HEK293 (cell line): ENCODE results near the gene SH3BP1.

Source experiments
- CTCF ChIA-PET: fragments of 350-600 bp; formaldehyde crosslinking; extraction: SDS; loops from one replicate; lab custom pipeline; 2021; ENCODE audit warnings: antibody characterized with exemption; lab: Yijun Ruan, JAX
- POLR2A ChIA-PET: fragments of 300-600 bp; formaldehyde crosslinking; extraction: SDS; loops from one replicate; lab custom pipeline; 2020; ENCODE audit warnings: antibody characterized with exemption, inconsistent platforms; lab: Yijun Ruan, JAX
- H3K27ac ChIP-seq: fragments of 200-500 bp; sonication (Bioruptor generic); 2 replicates; pipeline ENCODE4 v1.5.1; 2014; ENCODE audit warnings: low read depth, low read length, control low read depth, inconsistent platforms; ENCODE audit errors: extremely low read depth
- H3K36me3 ChIP-seq, 2 experiments: fragments of 200-500 bp in 1 of 2; sonication (Bioruptor generic) in 1 of 2; 1 replicate in 1 of 2; 2 replicates in 1 of 2; pipeline ENCODE4 v1.5.1; 2014 to 2017; ENCODE audit warnings: inconsistent platforms in 2 of 2, low read length in 2 of 2; ENCODE audit not compliant: control insufficient read depth in 2 of 2, insufficient read depth in 1 of 2
- H3K4me1 ChIP-seq: fragments of 200-500 bp; sonication (Bioruptor generic); 2 replicates; pipeline ENCODE4 v1.5.1; 2014; ENCODE audit warnings: mild to moderate bottlenecking, low read length, inconsistent platforms; ENCODE audit not compliant: control insufficient read depth, insufficient read depth
- H3K4me3 ChIP-seq: 2 replicates; pipeline ENCODE4 v1.5.1; 2011; ENCODE audit warnings: low read depth, mild to moderate bottlenecking, control low read depth, low read length, moderate library complexity
- H3K9me3 ChIP-seq: fragments of 200-500 bp; sonication (Bioruptor generic); 2 replicates; pipeline ENCODE4 v1.5.1; 2014; ENCODE audit warnings: low read depth, low read length, inconsistent platforms; ENCODE audit not compliant: control insufficient read depth, insufficient read depth
- PRDM4 ChIP-seq: fragments of 450-650 bp; formaldehyde crosslinking; IDR thresholded peaks from 2 replicates; pipeline ENCODE4 v1.5.1; 2017; ENCODE audit warnings: missing biosample characterization, missing genetic modification characterization
- SP2 ChIP-seq: fragments of 450-650 bp; formaldehyde crosslinking; IDR thresholded peaks from 2 replicates; pipeline ENCODE4 v1.5.1; 2016; ENCODE audit warnings: missing biosample characterization, missing genetic modification characterization
- SP7 ChIP-seq: fragments of 450-650 bp; formaldehyde crosslinking; IDR thresholded peaks from 2 replicates; pipeline ENCODE4 v1.5.1; 2016; ENCODE audit warnings: missing biosample characterization, missing genetic modification characterization
- ZBTB21 ChIP-seq: fragments of 450-650 bp; formaldehyde crosslinking; IDR thresholded peaks from 2 replicates; pipeline ENCODE4 v1.5.1; 2017; ENCODE audit warnings: missing biosample characterization, missing genetic modification characterization
- ZIC2 ChIP-seq: fragments of 450-650 bp; formaldehyde crosslinking; IDR thresholded peaks from 2 replicates; pipeline ENCODE4 v1.5.1; 2016; ENCODE audit warnings: missing biosample characterization, missing genetic modification characterization
- ZNF10 ChIP-seq: fragments of 450-650 bp; formaldehyde crosslinking; IDR thresholded peaks from 2 replicates; pipeline ENCODE4 v1.5.1; 2017; ENCODE audit warnings: missing biosample characterization, missing genetic modification characterization
- ZNF341 ChIP-seq: fragments of 450-650 bp; formaldehyde crosslinking; IDR thresholded peaks from 2 replicates; pipeline ENCODE4; 2016; ENCODE audit warnings: low read depth, missing biosample characterization, missing genetic modification characterization
- ZNF398 ChIP-seq: fragments of 450-650 bp; formaldehyde crosslinking; IDR thresholded peaks from 2 replicates; pipeline ENCODE4 v1.5.1; 2017; ENCODE audit warnings: missing biosample characterization, missing genetic modification characterization
- ZNF423 ChIP-seq: fragments of 450-650 bp; formaldehyde crosslinking; IDR thresholded peaks from 2 replicates; pipeline ENCODE4 v1.5.1; 2016; ENCODE audit warnings: missing biosample characterization, missing genetic modification characterization
- ZNF626 ChIP-seq: fragments of 450-650 bp; sonication (Bioruptor Pico); formaldehyde crosslinking; IDR thresholded peaks from 2 replicates; pipeline ENCODE4 v1.5.1; 2018; ENCODE audit warnings: missing biosample characterization, missing genetic modification characterization, inconsistent platforms
- ZNF677 ChIP-seq: fragments of 450-650 bp; IDR thresholded peaks from 2 replicates; pipeline ENCODE4 v1.5.0; 2018; ENCODE audit warnings: missing biosample characterization, mild to moderate bottlenecking, missing genetic modification characterization, moderate library complexity
- ZNF692 ChIP-seq: fragments of 450-650 bp; formaldehyde crosslinking; IDR thresholded peaks from 2 replicates; pipeline ENCODE4 v1.5.1; 2016; ENCODE audit warnings: missing biosample characterization, missing genetic modification characterization
- ZNF768 ChIP-seq: fragments of 450-650 bp; formaldehyde crosslinking; IDR thresholded peaks from 2 replicates; pipeline ENCODE4 v1.5.1; 2018; ENCODE audit warnings: missing biosample characterization, mild to moderate bottlenecking, missing genetic modification characterization
- TF ChIP-seq, protein P1 (sequence below): fragments of 450-650 bp; formaldehyde crosslinking; IDR thresholded peaks from 2 replicates; pipeline ENCODE4 v1.5.1; 2016; ENCODE audit warnings: missing biosample characterization, missing genetic modification characterization
- TF ChIP-seq, protein P2 (sequence below): fragments of 450-650 bp; formaldehyde crosslinking; IDR thresholded peaks from 2 replicates; pipeline ENCODE4 v1.5.1; 2017; ENCODE audit warnings: missing biosample characterization, missing genetic modification characterization
- TF ChIP-seq, protein P3 (sequence below): fragments of 450-650 bp; formaldehyde crosslinking; IDR thresholded peaks from 2 replicates; pipeline ENCODE4 v1.5.1; 2016; ENCODE audit warnings: missing biosample characterization, missing genetic modification characterization, borderline replicate concordance
- TF ChIP-seq, protein P4 (sequence below): fragments of 450-650 bp; formaldehyde crosslinking; IDR thresholded peaks from 2 replicates; pipeline ENCODE4 v1.5.1; 2016; ENCODE audit warnings: missing biosample characterization, missing genetic modification characterization

The SH3BP1 gene

GRCh38 chr22:37633625-37634416, 5.6 kb upstream of the SH3BP1 start:
- H3K4me3 ChIP-seq, result no peak overlapping the region
- POLR2A ChIA-PET, result interaction anchor here (0.8 to 11.0 kb wide), 6 partner anchors 9 to 121 kb away, joined by 3 to 80 read pairs (median 6); partner anchors contain the start of genes GGA1, LGALS1 and PDXP
- H3K9me3 ChIP-seq, result no peaks in the 10 kb centered on the region
- peaks cover 13% of the 10 kb centered on the region for H3K4me1 ChIP-seq
- CTCF ChIA-PET, result interaction anchor here (0.6 to 17.0 kb wide), 10 partner anchors 9 to 647 kb away, joined by 3 to 353 read pairs (median 4); partner anchors contain the start of genes LGALS1 and NOL12
- H3K36me3 ChIP-seq, result peaks cover 0 to 42% of the 10 kb centered on the region in 2 experiments; a peak in 1 of 3 replicates
- peak overlapping the region; percentile 7; the same call in 1 of the 2 replicates for H3K27ac ChIP-seq
- TF ChIP-seq ZNF423 (tag by site-specific recombination) (peak; percentile 84), ZNF10 (tag by site-specific recombination) (no peak), ZBTB21 (tag by site-specific recombination) (no peak), ZNF692 (tag by site-specific recombination) (peak; percentile 30; the same call in 1 of the 2 replicates), ZIC2 (tag by site-specific recombination) (peak; percentile 100), SP2 (tag by site-specific recombination) (peak; percentile 80), PRDM4 (tag by site-specific recombination) (no peak), SP7 (peak; percentile 48; the same call in 1 of the 2 replicates), ZNF398 (tag by site-specific recombination) (peak; percentile 62), ZNF626 (tag by site-specific recombination) (no peak), ZNF677 (no peak), ZNF768 (0 out of 2 replicates have a peak, but pooled peaks have one; percentile 10), ZNF341 (tag by site-specific recombination) (peak; percentile 60)
- TF ChIP-seq, protein P1, sequence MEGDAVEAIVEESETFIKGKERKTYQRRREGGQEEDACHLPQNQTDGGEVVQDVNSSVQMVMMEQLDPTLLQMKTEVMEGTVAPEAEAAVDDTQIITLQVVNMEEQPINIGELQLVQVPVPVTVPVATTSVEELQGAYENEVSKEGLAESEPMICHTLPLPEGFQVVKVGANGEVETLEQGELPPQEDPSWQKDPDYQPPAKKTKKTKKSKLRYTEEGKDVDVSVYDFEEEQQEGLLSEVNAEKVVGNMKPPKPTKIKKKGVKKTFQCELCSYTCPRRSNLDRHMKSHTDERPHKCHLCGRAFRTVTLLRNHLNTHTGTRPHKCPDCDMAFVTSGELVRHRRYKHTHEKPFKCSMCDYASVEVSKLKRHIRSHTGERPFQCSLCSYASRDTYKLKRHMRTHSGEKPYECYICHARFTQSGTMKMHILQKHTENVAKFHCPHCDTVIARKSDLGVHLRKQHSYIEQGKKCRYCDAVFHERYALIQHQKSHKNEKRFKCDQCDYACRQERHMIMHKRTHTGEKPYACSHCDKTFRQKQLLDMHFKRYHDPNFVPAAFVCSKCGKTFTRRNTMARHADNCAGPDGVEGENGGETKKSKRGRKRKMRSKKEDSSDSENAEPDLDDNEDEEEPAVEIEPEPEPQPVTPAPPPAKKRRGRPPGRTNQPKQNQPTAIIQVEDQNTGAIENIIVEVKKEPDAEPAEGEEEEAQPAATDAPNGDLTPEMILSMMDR (tag by site-specific recombination), result peak; percentile 61
- TF ChIP-seq, protein P2, sequence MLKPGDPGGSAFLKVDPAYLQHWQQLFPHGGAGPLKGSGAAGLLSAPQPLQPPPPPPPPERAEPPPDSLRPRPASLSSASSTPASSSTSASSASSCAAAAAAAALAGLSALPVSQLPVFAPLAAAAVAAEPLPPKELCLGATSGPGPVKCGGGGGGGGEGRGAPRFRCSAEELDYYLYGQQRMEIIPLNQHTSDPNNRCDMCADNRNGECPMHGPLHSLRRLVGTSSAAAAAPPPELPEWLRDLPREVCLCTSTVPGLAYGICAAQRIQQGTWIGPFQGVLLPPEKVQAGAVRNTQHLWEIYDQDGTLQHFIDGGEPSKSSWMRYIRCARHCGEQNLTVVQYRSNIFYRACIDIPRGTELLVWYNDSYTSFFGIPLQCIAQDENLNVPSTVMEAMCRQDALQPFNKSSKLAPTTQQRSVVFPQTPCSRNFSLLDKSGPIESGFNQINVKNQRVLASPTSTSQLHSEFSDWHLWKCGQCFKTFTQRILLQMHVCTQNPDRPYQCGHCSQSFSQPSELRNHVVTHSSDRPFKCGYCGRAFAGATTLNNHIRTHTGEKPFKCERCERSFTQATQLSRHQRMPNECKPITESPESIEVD, result no peak
- TF ChIP-seq, protein P3, sequence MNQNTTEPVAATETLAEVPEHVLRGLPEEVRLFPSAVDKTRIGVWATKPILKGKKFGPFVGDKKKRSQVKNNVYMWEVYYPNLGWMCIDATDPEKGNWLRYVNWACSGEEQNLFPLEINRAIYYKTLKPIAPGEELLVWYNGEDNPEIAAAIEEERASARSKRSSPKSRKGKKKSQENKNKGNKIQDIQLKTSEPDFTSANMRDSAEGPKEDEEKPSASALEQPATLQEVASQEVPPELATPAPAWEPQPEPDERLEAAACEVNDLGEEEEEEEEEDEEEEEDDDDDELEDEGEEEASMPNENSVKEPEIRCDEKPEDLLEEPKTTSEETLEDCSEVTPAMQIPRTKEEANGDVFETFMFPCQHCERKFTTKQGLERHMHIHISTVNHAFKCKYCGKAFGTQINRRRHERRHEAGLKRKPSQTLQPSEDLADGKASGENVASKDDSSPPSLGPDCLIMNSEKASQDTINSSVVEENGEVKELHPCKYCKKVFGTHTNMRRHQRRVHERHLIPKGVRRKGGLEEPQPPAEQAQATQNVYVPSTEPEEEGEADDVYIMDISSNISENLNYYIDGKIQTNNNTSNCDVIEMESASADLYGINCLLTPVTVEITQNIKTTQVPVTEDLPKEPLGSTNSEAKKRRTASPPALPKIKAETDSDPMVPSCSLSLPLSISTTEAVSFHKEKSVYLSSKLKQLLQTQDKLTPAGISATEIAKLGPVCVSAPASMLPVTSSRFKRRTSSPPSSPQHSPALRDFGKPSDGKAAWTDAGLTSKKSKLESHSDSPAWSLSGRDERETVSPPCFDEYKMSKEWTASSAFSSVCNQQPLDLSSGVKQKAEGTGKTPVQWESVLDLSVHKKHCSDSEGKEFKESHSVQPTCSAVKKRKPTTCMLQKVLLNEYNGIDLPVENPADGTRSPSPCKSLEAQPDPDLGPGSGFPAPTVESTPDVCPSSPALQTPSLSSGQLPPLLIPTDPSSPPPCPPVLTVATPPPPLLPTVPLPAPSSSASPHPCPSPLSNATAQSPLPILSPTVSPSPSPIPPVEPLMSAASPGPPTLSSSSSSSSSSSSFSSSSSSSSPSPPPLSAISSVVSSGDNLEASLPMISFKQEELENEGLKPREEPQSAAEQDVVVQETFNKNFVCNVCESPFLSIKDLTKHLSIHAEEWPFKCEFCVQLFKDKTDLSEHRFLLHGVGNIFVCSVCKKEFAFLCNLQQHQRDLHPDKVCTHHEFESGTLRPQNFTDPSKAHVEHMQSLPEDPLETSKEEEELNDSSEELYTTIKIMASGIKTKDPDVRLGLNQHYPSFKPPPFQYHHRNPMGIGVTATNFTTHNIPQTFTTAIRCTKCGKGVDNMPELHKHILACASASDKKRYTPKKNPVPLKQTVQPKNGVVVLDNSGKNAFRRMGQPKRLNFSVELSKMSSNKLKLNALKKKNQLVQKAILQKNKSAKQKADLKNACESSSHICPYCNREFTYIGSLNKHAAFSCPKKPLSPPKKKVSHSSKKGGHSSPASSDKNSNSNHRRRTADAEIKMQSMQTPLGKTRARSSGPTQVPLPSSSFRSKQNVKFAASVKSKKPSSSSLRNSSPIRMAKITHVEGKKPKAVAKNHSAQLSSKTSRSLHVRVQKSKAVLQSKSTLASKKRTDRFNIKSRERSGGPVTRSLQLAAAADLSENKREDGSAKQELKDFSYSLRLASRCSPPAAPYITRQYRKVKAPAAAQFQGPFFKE, result no peak
- TF ChIP-seq, protein P4, sequence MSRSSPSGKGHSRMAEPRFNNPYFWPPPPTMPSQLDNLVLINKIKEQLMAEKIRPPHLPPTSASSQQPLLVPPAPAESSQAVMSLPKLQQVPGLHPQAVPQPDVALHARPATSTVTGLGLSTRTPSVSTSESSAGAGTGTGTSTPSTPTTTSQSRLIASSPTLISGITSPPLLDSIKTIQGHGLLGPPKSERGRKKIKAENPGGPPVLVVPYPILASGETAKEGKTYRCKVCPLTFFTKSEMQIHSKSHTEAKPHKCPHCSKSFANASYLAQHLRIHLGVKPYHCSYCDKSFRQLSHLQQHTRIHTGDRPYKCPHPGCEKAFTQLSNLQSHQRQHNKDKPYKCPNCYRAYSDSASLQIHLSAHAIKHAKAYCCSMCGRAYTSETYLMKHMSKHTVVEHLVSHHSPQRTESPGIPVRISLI (tag by site-specific recombination), result no peak
